ENCODE results near the gene PGAP1. TPM values are rescaled to one million over a fixed set of nuclear protein-coding genes. Genes with fewer than 3 reads are reported as not detected.

PGAP1 gene
- total RNA-seq, 1 experiment from 2014 or later, result 3.1 TPM

- no peak for DNase-seq (ENCODE audit: low read depth)
Observed at GRCh38 chr2:196808083-196808665, 118.3 kb downstream of the PGAP1 start.

GRCh38 chr2:196804381-196804780 is 122.1 kb downstream of the PGAP1 start:
- no peak for DNase-seq (ENCODE audit: low read depth)

GRCh38 chr2:196802401-196802800 is 124.1 kb downstream of the PGAP1 start:
- no peak for DNase-seq (ENCODE audit: low read depth)

- DNase-seq (ENCODE audit: low read depth), result peak; percentile 47
Observed at GRCh38 chr2:196801674-196802261, 124.7 kb downstream of the PGAP1 start.

- DNase-seq (ENCODE audit: low read depth), result no peak
Observed at GRCh38 chr2:196798980-196799379, 127.5 kb downstream of the PGAP1 start.

GRCh38 chr2:196792865-196793264 is 133.6 kb downstream of the PGAP1 start:
- no peak for DNase-seq (ENCODE audit: low read depth)

GRCh38 chr2:196783431-196784094 is 142.9 kb downstream of the PGAP1 start:
- peak; percentile 81 for DNase-seq (ENCODE audit: low read depth)

Small RNA genes within 50 kb of the gene (small RNA-seq; reads per million reads assigned to genes)
- not detected for gene AC012486.1

Other genes starting within 250 kb of the PGAP1 start
- 28.5 and 30.7 TPM in 2 replicates for gene GTF3C3, start 127.0 kb downstream of the PGAP1 start, total RNA-seq (2014; rRNA removed; shearing (Covaris generic))
- gene C2orf66, start 117.4 kb downstream of the PGAP1 start, total RNA-seq (2014; rRNA removed; shearing (Covaris generic)), result not detected in 2 replicates

Measured in HT1080 (cell line).